HL-60/S4 treated with retinoic acid at 250 ng/mL for 4 days and 3 days (cell line): ENCODE measurements around the gene TRIM65.

Source experiments
- in situ Hi-C: fragments of 300-500 bp; cut with MboI; formaldehyde crosslinking; loops from 2 replicates; pipeline ENCODE4 v1.7.0; 2022; ENCODE audit warnings: low sequenced_read_pairs

Gene TRIM65

DNA sequence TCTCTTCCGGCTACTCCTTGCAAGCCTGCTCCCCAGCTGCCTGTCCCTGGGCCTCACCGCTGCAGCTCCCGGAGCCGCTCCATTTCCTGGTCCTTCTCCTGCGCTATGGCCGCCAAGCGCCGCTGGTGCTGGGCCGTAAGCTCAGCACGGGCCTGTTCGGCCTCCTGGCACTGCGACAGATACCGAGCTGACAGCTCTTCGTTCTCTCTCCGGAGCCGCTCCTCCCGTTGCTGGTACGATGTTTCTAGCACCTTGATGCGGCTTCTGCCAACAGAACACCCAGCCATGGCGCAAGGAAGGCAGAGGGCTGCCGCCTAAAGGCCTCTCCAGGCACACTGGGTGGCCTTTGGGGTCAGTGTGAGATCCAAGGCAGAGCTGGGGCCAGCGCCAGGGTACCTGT lies 22.9 kb upstream of the TRIM65 start:
- in situ Hi-C loops = loop anchor here (5.0 to 25.0 kb wide), 2 partner anchors 88 to 368 kb away; no protein-coding TSS in a partner anchor

GRCh38 chr17:75917917-75918445 lies 21.2 kb upstream of the TRIM65 start:
- in situ Hi-C loops = loop anchor here (5.0 to 25.0 kb wide), 2 partner anchors 89 to 369 kb away; no protein-coding TSS in a partner anchor

DNA sequence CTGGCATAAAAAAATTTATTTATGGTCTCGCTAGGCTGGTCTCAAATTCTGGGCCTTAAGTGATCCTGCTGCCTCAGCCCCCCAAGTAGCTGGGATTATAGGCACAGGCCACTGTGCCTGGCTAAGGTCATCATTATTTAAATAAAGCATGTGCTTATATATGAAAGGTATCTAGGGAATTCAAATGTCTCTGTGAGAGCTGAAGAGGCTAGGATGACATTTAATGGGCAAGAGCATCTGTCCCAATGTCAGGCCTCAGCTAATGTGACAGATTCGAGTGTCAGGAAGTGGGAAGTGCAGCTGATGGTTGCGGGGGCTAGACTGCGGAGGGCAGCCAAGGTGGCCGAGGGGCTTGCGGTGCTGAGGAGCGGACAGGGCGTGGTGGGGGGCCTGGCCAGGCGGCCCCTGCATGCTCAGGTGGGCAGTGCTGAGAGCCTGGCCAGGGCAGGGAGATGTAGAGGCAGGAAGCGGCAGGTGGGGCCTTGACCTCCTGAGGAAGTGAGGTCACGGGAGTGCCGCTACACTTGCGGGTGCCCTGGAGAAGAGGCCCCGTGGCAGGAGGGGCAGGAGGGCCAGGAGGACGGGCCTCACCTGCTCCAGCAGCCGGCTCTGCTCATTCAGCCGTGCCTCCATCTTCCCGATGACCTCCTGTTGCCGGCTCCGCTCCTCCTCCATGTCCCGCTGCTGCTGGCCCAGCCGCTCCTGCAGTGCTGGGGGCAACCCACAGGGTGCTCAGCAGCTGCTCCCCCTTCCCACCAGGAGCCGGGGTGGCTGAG lies 20.6 kb upstream of the TRIM65 start:
- in situ Hi-C loops = loop anchor here (5.0 to 25.0 kb wide), 2 partner anchors 90 to 370 kb away; no protein-coding TSS in a partner anchor

- in situ Hi-C loops = loop anchor here (5.0 to 25.0 kb wide), 2 partner anchors 92 to 372 kb away; no protein-coding TSS in a partner anchor
Observed at GRCh38 chr17:75915268-75915667, 18.5 kb upstream of the TRIM65 start.

- in situ Hi-C loops = loop anchor here (5.0 to 25.0 kb wide), 2 partner anchors 93 to 373 kb away; no protein-coding TSS in a partner anchor
Observed at GRCh38 chr17:75914643-75915267, 18.0 kb upstream of the TRIM65 start.

DNA sequence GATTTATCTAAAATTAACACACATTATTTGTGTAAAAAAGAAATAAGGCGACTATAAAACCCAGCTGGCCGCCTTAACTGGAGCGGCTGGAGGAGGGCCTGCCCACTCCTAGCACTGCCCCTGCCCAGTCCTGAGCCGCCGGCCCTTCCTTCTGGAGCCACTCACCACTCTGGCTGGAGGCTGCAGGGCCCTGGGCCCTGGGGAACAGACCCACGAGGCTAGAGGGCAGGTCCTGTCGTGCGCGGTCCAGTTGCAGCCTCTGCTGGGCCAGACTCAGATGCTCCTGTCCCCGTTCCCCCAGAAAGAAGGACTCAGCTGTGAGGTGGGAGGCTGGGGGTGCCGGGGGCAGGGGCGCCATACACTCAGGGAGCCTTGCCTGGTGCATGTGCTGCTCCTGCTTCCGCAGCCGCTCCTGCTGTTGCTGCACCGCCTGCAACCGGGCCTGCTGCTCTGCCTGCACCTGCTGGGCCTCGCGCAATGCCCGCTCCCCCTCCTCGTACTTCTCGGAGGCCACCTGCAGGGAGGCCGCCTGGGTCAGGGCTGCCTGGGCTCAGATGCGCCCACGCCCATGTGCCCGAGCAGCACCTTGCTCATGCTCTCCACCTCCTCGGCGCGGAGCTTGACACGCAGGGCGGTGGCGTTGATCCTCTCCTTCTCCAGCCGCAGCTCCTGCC lies 16.9 kb upstream of the TRIM65 start:
- in situ Hi-C loops = loop anchor here (25.0 kb wide), 1 partner anchor 374 kb away; no protein-coding TSS in a partner anchor

DNA sequence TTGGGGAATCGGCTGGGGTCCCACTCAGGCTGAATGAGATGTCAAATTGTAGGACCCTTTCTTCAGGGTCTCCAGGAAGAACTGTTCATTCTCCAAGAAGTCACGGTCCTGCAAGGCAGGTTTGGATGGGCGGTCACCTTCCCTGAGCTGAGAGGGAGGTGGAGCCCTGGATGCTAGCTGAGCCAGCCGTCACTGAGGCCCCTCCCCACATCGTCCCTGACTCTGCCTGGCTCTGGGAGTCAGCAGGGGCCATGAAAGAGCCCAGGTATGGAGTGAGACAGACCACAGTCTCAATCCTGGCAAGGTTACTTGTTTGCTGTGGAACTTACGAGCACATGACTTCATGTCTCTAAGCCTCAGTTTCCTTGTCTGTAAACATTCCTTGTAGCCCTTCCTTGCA lies 13.9 kb upstream of the TRIM65 start:
- in situ Hi-C loops = loop anchor here (25.0 kb wide), 1 partner anchor 377 kb away; no protein-coding TSS in a partner anchor

DNA sequence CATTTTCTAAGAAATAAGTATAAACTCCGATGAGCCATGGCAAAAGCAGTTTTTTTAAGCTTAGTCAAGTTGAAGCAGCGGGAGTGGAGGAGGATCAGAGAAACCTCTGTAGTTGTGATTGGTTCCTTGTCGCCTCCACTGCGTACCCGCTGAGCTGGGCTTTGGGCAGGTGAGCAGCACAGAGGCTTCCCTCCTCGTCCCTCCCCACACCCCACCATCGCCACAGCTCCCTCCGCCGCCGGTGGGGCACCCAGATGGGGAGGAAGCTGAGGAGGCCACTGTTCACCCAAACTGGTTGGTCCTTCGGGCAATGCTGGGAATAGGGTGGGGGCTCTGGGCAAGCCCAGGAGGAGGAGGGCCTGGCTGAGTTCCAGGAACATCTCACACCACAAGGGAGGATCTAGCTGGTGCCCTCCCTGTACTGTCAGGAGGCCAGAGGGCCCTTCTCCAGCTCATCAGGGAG lies 13.1 kb upstream of the TRIM65 start:
- in situ Hi-C loops = loop anchor here (25.0 kb wide), 1 partner anchor 377 kb away; no protein-coding TSS in a partner anchor

DNA sequence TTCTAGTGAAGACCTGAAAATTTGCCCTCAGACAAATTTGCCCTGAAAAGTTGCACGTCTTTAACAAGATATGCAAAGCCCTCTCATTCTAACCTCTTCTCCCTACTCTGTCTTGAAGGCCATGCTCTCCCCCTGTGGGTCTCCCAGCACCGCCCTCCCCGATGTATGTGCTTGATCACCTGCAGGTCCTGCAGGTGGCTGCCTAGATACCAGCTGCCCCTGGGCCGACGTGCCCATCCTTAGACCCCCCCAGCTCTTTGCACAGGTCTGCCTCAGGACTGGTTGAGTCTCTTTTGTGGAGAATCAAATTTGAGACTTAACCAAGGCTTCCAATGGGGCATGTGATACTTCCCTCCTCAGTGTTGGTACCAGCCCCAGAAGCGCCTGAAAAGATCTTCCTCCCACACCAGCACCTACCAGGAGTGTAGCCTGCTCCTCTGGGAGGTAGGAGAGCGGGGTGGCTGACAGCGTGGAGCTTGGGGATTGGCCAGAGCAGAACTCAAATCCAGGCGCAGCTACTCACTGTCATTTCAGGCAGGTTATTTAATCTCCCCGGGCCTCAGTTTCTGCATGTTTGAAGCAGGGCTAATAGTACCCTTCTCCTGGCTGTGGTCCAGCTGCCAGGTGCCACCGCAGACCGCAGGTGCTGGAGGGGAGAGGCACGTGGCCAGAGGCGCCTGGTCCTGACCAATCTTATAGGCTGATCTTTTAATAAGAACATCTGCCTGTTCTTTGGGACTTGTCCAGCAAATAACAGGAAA lies 12.5 kb upstream of the TRIM65 start:
- in situ Hi-C loops = loop anchor here (25.0 kb wide), 1 partner anchor 378 kb away; no protein-coding TSS in a partner anchor

GRCh38 chr17:75908201-75908600 lies 11.4 kb upstream of the TRIM65 start:
- in situ Hi-C loops = loop anchor here (25.0 kb wide), 1 partner anchor 379 kb away; no protein-coding TSS in a partner anchor

GRCh38 chr17:75906143-75906884 lies 9.6 kb upstream of the TRIM65 start:
- in situ Hi-C loops = loop anchor here (25.0 kb wide), 1 partner anchor 381 kb away; no protein-coding TSS in a partner anchor

GRCh38 chr17:75904749-75905521 lies 8.2 kb upstream of the TRIM65 start, which contains the start of gene MRPL38:
Gene MRPL38 (minus strand): TSS chr17:75904884. CDS start chr17:75904875, 9 bp downstream.
- in situ Hi-C loops = loop anchor here (25.0 kb wide), 1 partner anchor 382 kb away; no protein-coding TSS in a partner anchor

DNA sequence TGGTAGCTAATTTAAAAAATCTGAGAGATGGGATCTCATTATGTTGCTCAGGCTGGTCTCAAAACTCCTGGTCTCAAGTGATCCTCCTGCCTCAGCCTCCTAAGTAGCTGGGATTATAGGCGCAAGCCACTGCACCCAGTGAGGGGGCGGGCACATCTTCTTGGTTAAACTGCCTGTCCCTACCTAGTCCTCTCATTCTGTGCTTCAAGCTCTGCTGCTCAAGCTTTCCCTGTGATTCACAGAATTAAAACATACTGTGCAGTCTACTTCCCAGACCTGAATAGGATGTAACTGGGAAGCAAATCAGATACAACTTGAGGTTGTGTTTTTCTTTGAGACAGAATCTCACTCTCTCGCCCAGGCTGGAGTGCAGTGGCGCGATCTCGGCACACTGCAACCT lies 5.7 kb upstream of the TRIM65 start:
- in situ Hi-C loops = loop anchor here (25.0 kb wide), 1 partner anchor 385 kb away; no protein-coding TSS in a partner anchor

- in situ Hi-C loops = loop anchor here (25.0 kb wide), 1 partner anchor 386 kb away; no protein-coding TSS in a partner anchor
Observed at GRCh38 chr17:75901727-75902126, 5.0 kb upstream of the TRIM65 start.

DNA sequence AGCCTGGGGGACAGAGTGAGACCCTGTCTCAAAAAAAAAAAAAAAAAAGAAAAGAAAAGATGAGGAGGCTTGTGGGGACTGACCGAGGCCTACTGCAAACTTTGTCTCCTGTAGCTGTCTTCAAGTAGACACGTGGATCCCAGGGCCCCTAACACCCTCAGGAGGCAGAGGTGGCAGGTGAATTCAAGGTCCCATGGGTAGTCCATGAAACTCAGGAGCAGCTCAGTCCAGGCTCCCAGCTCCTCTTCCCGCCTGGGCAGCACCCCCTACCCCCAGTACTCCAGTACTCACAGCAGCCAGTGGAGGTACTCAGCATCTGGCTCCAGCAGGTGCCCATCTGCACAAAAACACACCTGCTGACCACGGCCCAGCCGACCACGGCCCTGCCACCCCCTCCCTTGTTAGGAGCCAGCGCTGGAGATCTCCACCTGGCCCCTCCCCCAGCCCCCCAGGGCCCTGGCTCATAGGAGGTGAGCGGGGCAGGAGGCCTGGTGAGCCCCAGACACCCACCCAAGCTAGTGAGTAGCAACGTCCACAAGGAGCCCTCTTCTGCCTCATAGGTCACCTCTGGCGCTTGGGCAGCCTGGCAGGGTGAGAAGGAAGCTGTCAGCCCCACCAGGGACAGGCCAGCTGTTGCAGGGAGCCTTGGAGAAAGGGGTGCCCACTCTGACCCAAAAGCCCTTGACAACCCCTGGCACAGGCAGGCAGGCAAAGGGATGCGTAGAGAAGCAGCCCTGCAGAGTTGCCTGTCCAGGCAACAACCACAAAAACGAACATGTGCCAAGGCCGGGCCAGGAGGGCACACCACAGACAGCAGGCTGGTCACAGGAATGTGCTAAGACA lies 4.2 kb upstream of the TRIM65 start:
- in situ Hi-C loops = loop anchor here (25.0 kb wide), 1 partner anchor 386 kb away; no protein-coding TSS in a partner anchor

DNA sequence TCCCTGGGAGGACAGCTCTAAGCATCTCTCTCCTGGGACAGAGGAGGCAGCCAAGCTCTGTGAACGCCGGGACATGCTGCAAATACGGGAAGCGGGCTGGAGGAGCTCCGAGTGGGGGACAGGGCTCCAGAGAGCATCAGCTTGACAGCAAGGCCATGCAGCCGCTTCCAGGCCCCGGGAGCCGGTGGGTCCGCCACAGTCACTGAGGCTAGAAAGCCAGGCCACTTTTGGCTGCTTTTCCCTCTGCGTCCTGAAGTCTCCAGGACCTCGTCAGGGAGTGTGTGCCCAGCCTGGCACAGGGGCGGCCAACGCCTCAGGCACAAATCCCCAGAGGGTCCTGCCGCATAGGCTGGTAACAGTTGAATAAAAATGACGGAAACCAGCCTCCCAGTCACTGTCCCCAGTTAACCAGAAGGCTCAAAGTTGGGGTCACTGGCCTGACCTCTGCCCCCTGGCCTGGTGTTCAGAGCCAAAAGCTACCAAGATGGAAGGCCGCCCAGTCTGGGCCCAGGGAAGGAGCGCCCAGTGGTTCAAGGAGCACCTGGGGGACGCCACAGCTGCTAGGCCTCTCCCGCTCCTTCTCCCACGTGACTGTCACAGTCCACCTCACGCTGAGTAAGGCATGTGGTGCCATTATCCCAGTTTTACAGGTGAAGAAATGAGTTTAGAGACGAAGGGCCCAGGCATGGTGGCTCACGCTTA lies 3.2 kb upstream of the TRIM65 start:
- in situ Hi-C loops = loop anchor here (25.0 kb wide), 2 partner anchors 113 to 387 kb away; partner anchors contain the start of gene UNK
